SJCRH30 (cell line): ENCODE measurements around the gene TRERF1. TPM values are rescaled to one million over a fixed set of nuclear protein-coding genes. Genes with fewer than 3 reads are reported as not detected.

Source experiments
- DNase-seq, 2 experiments: peaks; one replicate each; pipeline ENCODE4 v3.0.0-alpha.2; 2015 to 2020
- H3K27ac ChIP-seq: fragments of 250-450 bp; sonication (Bioruptor Pico); 2 replicates; pipeline ENCODE4 v1.5.1; 2020; ENCODE audit warnings: mild to moderate bottlenecking, moderate library complexity
- H3K27me3 ChIP-seq: fragments of 250-450 bp; sonication (Bioruptor Pico); 2 replicates; pipeline ENCODE4 v1.5.1; 2020; ENCODE audit warnings: mild to moderate bottlenecking, moderate library complexity
- H3K36me3 ChIP-seq: fragments of 250-450 bp; sonication (Bioruptor Pico); 2 replicates; pipeline ENCODE4 v1.5.1; 2020; ENCODE audit warnings: mild to moderate bottlenecking, moderate library complexity
- H3K4me1 ChIP-seq: fragments of 250-450 bp; sonication (Bioruptor Pico); 2 replicates; pipeline ENCODE4 v1.5.1; 2020; ENCODE audit warnings: mild to moderate bottlenecking, moderate library complexity
- H3K4me3 ChIP-seq: fragments of 250-450 bp; sonication (Bioruptor Pico); 2 replicates; pipeline ENCODE4 v1.5.1; 2020; ENCODE audit warnings: mild to moderate bottlenecking, moderate library complexity
- H3K9me3 ChIP-seq: fragments of 250-450 bp; sonication (Bioruptor Pico); replicated peaks from 2 replicates; pipeline ENCODE4 v1.5.1; 2020; ENCODE audit warnings: mild to moderate bottlenecking, moderate library complexity
- total RNA-seq: library from RNA; depleted of rRNA; stranded (reverse); fragments of >200 nt; shearing (Covaris generic); gene quantifications from 2 replicates; pipeline ENCODE4 v1.2.3, GENCODE V29; 2014

Gene TRERF1
- total RNA-seq, 1 experiment from 2014 or later: 1.5 TPM

GRCh38 chr6:42260396-42260888 is 191.3 kb downstream of the TRERF1 start:
- Histone ChIP-seq H3K27me3 (no peaks in the 10 kb centered on the region), H3K4me1 (no peaks in the 10 kb centered on the region), H3K9me3 (no peaks in the 10 kb centered on the region), H3K4me3 (peak overlapping the region; percentile 42), H3K36me3 (no peaks in the 10 kb centered on the region), H3K27ac (no peak overlapping the region)
- DNase-seq: peak; percentile 68 to 74

GRCh38 chr6:42259841-42260395 is 191.8 kb downstream of the TRERF1 start:
- H3K4me3 ChIP-seq: peak overlapping the region; percentile 42
- H3K36me3 ChIP-seq: no peaks in the 10 kb centered on the region
- no peaks in the 10 kb centered on the region for H3K4me1 ChIP-seq
- no peaks in the 10 kb centered on the region for H3K27me3 ChIP-seq
- no peak for DNase-seq
- no peaks in the 10 kb centered on the region for H3K9me3 ChIP-seq
- H3K27ac ChIP-seq: no peak overlapping the region

GRCh38 chr6:42259286-42259685 is 192.4 kb downstream of the TRERF1 start:
- Histone ChIP-seq H3K4me1 (no peaks in the 10 kb centered on the region), H3K27ac (no peak overlapping the region), H3K36me3 (no peaks in the 10 kb centered on the region), H3K4me3 (no peak overlapping the region), H3K27me3 (no peaks in the 10 kb centered on the region), H3K9me3 (no peaks in the 10 kb centered on the region)
- no peak for DNase-seq

GRCh38 chr6:42257614-42258013 is 194.1 kb downstream of the TRERF1 start:
- DNase-seq: no peak
- Histone ChIP-seq H3K27ac (no peak overlapping the region), H3K27me3 (no peaks in the 10 kb centered on the region)

GRCh38 chr6:42257063-42257462 is 194.7 kb downstream of the TRERF1 start:
- Histone ChIP-seq H3K4me1 (peaks cover under 1% of the 10 kb centered on the region), H3K4me3 (no peak overlapping the region), H3K27me3 (no peaks in the 10 kb centered on the region), H3K27ac (no peak overlapping the region), H3K9me3 (no peaks in the 10 kb centered on the region), H3K36me3 (no peaks in the 10 kb centered on the region)
- DNase-seq: no peak

More at GRCh38 chr6:42257614-42258013, 194.1 kb downstream of the TRERF1 start:
- no peaks in the 10 kb centered on the region for H3K9me3 ChIP-seq
- H3K4me3 ChIP-seq: no peak overlapping the region
- H3K36me3 ChIP-seq: no peaks in the 10 kb centered on the region
- no peaks in the 10 kb centered on the region for H3K4me1 ChIP-seq

- H3K9me3 ChIP-seq: no peaks in the 10 kb centered on the region
- peaks cover 6% of the 10 kb centered on the region for H3K4me1 ChIP-seq
- no peaks in the 10 kb centered on the region for H3K27me3 ChIP-seq
- DNase-seq: no peak
- H3K36me3 ChIP-seq: no peaks in the 10 kb centered on the region
- no peak overlapping the region for H3K27ac ChIP-seq
- H3K4me3 ChIP-seq: no peak overlapping the region
These were observed 196.7 kb downstream of the TRERF1 start for GRCh38 chr6:42255050-42255449.

- Histone ChIP-seq H3K27ac (no peak overlapping the region), H3K4me3 (no peak overlapping the region), H3K4me1 (peaks cover 6% of the 10 kb centered on the region), H3K9me3 (no peaks in the 10 kb centered on the region), H3K27me3 (no peaks in the 10 kb centered on the region), H3K36me3 (no peaks in the 10 kb centered on the region)
- DNase-seq: no peak
These were observed 197.2 kb downstream of the TRERF1 start for GRCh38 chr6:42254505-42254904.

- H3K4me1 ChIP-seq: peaks cover 6% of the 10 kb centered on the region
- peak; percentile 41 to 66 for DNase-seq
- H3K9me3 ChIP-seq: no peaks in the 10 kb centered on the region
- no peak overlapping the region for H3K4me3 ChIP-seq
- H3K27ac ChIP-seq: no peak overlapping the region
- no peaks in the 10 kb centered on the region for H3K27me3 ChIP-seq
- no peaks in the 10 kb centered on the region for H3K36me3 ChIP-seq
These were observed 199.7 kb downstream of the TRERF1 start for GRCh38 chr6:42251911-42252637.

- H3K27ac ChIP-seq: no peak overlapping the region
- H3K9me3 ChIP-seq: no peaks in the 10 kb centered on the region
- H3K4me1 ChIP-seq: peaks cover 6% of the 10 kb centered on the region
- DNase-seq: no peak
- H3K4me3 ChIP-seq: no peak overlapping the region
- no peaks in the 10 kb centered on the region for H3K36me3 ChIP-seq
- no peaks in the 10 kb centered on the region for H3K27me3 ChIP-seq
These were observed 200.2 kb downstream of the TRERF1 start for GRCh38 chr6:42251500-42251899.

GRCh38 chr6:42250274-42250931 is 201.3 kb downstream of the TRERF1 start:
- H3K27me3 ChIP-seq: no peaks in the 10 kb centered on the region
- H3K36me3 ChIP-seq: no peaks in the 10 kb centered on the region
- peaks cover 6% of the 10 kb centered on the region for H3K4me1 ChIP-seq
- no peak overlapping the region for H3K4me3 ChIP-seq
- no peak for DNase-seq
- H3K9me3 ChIP-seq: no peaks in the 10 kb centered on the region
- H3K27ac ChIP-seq: no peak overlapping the region

GRCh38 chr6:42249279-42249678 is 202.4 kb downstream of the TRERF1 start:
- no peak overlapping the region for H3K27ac ChIP-seq
- peaks cover 6% of the 10 kb centered on the region for H3K4me1 ChIP-seq
- H3K27me3 ChIP-seq: no peaks in the 10 kb centered on the region
- no peaks in the 10 kb centered on the region for H3K9me3 ChIP-seq
- no peak overlapping the region for H3K4me3 ChIP-seq
- DNase-seq: no peak
- H3K36me3 ChIP-seq: no peaks in the 10 kb centered on the region

- Histone ChIP-seq H3K4me1 (no peaks in the 10 kb centered on the region), H3K27ac (no peak overlapping the region), H3K27me3 (no peaks in the 10 kb centered on the region), H3K9me3 (no peaks in the 10 kb centered on the region), H3K4me3 (no peak overlapping the region), H3K36me3 (no peaks in the 10 kb centered on the region)
- no peak for DNase-seq
These were observed 208.7 kb downstream of the TRERF1 start for GRCh38 chr6:42243046-42243445.

- H3K9me3 ChIP-seq: no peaks in the 10 kb centered on the region
- no peaks in the 10 kb centered on the region for H3K36me3 ChIP-seq
- DNase-seq: no peak
- H3K4me1 ChIP-seq: no peaks in the 10 kb centered on the region
- no peaks in the 10 kb centered on the region for H3K27me3 ChIP-seq
- H3K27ac ChIP-seq: no peak overlapping the region
- no peak overlapping the region for H3K4me3 ChIP-seq
These were observed 209.8 kb downstream of the TRERF1 start for GRCh38 chr6:42241915-42242314.

GRCh38 chr6:42239736-42240375 is 211.9 kb downstream of the TRERF1 start:
- no peak for DNase-seq
- no peaks in the 10 kb centered on the region for H3K4me1 ChIP-seq
- no peak overlapping the region for H3K4me3 ChIP-seq
- no peak overlapping the region for H3K27ac ChIP-seq
- H3K36me3 ChIP-seq: no peaks in the 10 kb centered on the region
- no peaks in the 10 kb centered on the region for H3K9me3 ChIP-seq
- H3K27me3 ChIP-seq: no peaks in the 10 kb centered on the region

GRCh38 chr6:42239333-42239732 is 212.4 kb downstream of the TRERF1 start:
- Histone ChIP-seq H3K27ac (no peak overlapping the region), H3K27me3 (no peaks in the 10 kb centered on the region), H3K4me3 (no peak overlapping the region), H3K36me3 (no peaks in the 10 kb centered on the region), H3K9me3 (no peaks in the 10 kb centered on the region), H3K4me1 (no peaks in the 10 kb centered on the region)
- DNase-seq: no peak
